GM18861 (cell line): Measurements from ENCODE around the gene SMYD1.

Source experiments
- ATAC-seq: cut with Tn5 transposase; IDR thresholded peaks from one replicate; pipeline ENCODE4 v1.9.1; 2021; ENCODE audit not compliant: unreplicated experiment

The SMYD1 gene

DNA sequence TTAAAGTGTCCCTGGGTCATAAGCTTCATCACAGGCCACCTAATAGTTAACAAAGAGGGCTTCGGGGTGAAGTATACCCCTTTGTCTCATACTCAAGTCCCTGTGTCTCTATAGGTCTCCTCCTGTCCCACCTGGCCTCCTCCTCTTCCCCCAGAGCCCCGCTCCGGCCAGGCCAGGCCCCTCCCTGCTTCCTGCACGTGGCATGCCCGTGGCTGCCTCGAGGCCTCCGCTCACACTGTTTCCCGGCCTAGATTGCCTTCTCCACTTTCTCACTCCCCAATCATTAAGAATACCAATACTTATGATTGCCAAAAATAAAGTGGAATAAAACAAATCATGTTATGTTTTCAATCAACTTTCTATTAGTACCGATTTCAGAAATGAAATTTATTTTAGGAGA, 18.8 kb downstream of the SMYD1 start:
- no peak for ATAC-seq

- no peak for ATAC-seq
Measured at GRCh38 chr2:88087073-88087472, 19.4 kb downstream of the SMYD1 start.

- ATAC-seq = no peak
Measured at GRCh38 chr2:88087763-88088162, 20.1 kb downstream of the SMYD1 start.

DNA sequence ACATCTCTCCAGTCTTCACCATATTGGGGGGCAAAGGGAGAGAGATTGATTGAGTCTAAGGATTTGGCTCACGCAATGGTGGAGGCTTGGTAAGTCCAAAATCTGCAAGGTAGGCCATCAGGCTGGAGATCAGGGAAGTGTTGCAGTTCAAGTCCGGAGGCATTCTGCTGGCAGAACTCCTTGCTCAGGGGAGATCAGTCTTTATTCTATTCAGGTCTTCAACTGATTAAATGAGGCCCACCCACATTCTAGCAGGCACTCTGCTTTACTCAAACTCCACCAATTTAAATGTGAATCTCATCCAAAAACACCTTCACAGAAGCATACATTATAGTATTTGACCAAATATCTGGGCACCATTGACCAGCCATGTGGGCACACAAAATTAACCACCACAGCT, 21.4 kb downstream of the SMYD1 start:
- ATAC-seq = no peak

- no peak for ATAC-seq
Measured at GRCh38 chr2:88090446-88091283, 23.0 kb downstream of the SMYD1 start.

- ATAC-seq = no peak
Measured at GRCh38 chr2:88091943-88092342, 24.3 kb downstream of the SMYD1 start.

- ATAC-seq = no peak
Measured at GRCh38 chr2:88092773-88093172, 25.1 kb downstream of the SMYD1 start.

DNA sequence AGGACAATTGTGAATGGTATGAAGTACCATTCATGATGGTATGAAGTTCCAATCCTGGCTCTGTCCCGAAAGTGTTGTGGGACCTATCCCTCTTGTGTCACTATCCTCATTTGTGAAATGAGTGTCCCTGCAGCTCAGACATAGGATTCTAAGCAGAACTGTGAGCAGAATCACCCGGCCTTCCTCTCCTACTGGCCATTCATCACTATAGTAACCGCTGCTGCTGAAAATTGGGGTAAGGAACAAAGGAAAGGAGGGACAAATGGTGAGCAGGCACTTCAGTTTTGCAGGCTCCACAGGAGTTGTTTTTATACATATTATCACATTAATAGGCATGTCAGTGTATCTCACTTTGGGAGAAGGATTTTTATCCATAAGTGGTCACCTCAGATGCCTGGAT, 27.4 kb downstream of the SMYD1 start:
- ATAC-seq = no peak

DNA sequence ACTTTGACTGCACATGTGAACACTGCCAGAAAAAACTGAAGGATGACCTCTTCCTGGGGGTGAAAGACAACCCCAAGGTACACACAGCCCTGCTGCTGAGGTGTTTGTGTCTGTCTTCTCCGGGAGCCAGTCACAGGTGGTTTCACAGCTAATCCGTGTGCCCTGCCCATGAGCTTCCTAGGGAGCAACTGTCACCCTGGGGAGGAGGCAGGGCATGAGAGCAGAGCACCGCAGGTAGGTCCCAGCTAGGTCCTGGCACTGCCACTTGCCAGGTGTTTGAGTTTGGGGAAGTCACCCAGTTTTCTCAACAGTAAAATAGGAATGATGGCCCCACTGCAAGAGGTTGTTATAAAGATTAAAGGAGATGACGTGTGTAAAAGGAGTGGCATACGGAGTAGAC, 29.1 kb downstream of the SMYD1 start:
- ATAC-seq = no peak

DNA sequence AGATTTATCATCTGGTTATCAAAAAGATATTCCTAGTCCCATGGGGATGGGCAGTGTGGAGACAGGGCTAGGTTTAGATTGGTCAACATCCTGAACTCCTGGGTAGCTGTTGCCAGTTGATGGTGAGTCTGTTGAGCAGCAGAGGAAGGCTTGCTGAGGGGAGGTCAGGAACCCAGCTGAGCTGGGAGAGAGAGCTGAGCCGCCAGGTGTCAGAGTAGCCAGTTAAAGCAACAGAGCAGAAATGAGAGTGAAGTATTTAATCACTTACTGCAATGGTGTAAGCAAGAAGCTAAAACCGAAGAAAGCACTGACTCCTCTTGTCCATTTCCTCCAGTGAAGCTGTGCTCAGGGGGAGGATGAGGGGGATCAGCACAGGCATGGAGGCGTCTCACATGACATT, 29.6 kb downstream of the SMYD1 start:
- ATAC-seq = no peak

DNA sequence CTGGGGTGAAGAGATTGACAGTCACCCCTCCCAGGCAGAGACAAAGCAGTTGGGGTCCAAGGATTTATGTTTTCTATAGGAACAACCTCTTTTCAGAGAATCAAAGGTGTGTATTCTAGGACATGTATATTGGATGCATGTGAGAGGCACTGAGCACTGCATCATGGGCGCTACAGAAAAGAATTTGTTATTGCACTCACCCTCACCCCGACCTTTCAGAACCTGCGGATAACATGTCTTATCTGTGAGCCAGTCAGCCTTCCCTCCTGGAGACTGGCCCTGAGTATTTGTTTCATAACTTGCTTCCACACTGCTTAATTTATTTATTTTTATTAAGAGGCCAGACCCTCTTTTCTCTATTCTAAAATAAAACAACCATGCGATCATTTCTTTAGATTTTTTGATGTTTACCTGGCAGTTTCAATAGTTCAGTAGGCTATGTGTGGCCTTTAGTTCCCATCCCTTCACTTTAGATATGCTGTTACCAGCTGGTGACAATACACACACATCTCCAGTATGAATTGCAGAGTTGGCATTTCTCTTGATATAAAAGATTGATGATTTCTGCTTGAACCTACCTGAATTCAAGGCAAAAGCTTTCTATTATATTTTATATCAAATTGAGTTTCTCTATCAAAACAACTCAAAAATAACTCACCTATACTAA, 30.4 kb downstream of the SMYD1 start:
- no peak for ATAC-seq

- ATAC-seq = no peak
Measured at GRCh38 chr2:88098558-88098900, 30.9 kb downstream of the SMYD1 start.

DNA sequence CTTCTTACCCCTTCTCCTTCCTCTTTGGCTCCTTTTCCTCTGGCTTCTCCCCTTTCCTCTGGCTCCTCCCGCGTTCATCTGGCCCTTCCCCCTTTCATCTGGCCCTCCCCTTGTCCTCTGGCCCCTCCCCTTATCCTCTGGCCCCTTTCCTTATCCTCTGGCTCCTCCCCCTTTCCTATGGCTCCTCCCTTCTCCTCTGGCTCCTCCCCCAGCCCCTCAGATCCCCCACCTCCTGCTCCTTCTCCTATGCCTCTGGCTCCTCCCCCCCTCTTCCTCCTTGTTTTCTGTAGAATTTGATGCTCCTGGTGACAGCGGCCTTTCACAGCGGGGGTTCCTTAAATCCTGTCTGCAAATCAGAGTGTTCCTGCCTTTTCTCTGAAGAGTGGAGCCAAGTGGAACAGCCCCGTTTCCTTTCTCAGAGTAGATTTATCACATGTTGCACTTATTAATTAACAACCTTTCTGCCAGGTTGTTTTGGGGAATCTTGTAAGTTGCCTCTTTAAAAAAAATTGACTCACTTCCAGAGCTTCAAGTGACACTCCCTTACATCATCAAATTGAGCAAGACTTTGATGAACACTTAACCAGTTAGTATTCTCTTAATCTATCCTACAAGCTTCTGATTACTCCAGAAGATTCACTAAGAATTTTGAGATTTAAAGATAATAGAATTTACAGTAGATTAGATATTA, 32.3 kb downstream of the SMYD1 start:
- no peak for ATAC-seq

- no peak for ATAC-seq
Measured at GRCh38 chr2:88100489-88100858, 32.8 kb downstream of the SMYD1 start.

DNA sequence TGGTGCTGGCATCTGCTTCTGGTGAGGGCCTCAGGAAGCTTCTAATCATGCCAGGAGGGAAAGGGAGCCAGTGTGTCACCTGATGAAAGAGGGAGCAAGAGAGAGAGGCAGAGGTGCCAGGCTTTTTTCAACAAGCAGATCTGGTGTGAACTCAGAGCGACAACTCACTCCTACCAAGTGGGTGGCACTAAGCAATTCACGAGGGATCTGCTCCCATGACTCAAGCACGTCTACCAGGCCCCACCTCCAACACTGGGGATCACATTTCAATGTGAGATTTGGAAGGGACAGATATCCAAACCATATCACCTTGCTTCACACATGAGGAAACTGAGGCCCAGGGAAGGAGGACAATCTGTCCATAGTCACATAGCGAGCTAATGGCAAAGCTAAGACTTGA, 41.2 kb downstream of the SMYD1 start:
- ATAC-seq = no peak

DNA sequence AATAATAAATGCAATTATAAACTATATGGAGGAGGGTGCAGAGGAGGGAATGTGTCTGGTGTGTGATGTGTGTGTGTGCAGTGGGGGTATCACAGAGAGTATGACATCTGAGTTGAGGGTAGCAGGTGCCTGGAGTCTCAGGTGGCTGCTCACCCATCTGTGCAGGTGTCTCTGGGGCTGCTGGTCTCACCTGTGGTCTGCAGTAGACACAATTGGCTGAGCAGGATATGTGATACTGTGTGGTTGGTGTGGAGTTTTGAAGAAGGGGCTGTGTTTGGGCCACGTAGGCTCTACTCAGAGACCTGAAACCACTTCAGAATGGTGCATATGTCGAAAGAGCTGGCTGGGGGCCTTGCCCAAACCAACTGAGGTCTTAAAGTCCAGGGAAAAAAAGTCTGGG, 43.2 kb downstream of the SMYD1 start:
- no peak for ATAC-seq

GRCh38 chr2:88113069-88113468, 45.4 kb downstream of the SMYD1 start:
- ATAC-seq = no peak

DNA sequence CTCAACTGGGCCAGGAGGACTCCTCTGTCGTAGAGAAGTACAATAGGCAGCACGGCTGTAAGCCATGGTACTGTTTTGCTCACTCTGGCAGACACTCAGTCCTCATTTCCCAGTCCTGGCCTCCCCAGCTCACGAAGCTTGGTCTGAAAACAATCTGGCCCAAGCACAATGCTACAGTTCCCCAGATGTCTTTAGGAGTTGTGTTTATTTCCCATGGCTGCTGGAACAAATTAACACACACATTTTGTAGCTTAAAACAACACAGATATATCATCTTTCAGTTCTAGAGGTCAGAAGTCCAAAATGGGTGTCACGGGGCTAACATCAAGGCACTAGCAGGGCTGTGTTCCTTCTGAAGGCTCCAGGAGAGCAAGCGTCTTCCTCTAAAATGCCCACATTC, 47.3 kb downstream of the SMYD1 start:
- ATAC-seq = no peak

DNA sequence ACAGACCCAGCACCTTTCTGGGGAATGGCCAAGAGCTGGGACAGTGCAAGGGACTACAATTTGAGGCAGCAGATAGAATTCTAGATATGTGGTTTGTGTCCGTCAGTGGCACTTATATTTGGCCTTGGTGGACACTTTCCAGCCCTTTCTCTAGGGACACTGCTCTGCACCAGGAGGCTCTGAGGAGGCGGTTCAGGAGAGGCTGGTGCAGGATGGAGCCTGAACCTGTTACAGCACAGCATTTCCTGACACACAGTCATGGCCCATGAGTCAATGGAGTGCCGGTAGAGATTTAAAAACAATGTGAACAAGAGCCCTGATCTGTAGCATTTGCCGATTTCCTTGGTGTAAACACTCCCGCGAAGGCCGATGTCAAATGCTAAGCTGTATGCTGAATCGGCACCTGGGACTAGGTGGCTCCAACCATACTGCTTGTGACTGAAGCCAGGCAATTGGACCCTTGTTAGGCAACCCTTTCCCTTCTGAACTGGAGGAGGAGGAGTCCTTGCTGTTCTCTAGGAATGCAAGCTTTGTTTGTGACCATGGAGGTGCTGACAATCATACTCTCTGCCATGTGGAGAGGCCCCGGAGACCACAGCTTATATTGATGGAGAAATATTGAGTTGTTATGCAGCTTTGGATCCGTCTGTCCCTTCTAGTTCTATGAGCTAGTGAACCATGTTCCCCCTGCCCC, 48.3 kb downstream of the SMYD1 start:
- ATAC-seq = no peak

DNA sequence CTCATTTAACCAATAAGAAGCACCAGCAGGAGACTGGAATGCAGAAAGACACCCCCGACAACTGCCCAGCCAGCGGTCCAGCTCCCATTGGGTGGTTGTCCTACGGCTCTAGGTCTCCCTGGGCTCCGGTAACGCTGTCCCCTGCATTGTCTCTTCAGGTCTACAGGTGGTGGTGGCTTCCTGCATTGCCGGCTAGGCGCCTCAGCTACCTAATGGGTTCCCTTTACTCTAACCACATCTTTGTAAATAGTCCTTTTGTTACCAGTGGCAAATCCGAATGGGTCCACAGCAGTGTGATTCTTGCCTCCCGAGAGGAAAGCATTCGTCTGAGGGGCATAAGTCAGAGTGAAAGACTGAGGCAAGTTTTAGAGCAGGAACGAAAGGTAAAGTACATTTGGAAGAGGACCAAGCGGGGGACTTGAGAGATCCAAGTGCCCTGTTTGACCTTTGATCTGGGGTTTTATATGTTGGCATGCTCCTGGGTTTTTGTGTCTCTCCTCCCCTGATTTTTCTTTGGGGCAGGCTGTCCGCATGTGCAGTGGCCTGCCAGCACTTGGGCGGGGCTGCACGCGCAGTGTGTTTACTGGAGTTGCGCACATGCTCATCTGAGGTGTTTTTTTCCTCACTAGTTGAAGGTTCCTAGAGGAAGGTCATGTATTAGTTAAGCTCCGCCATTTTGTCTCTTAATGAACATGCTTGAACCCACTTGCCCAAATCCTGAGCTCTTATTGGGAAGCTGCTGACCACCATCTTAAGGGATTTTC, 49.2 kb downstream of the SMYD1 start:
- ATAC-seq = no peak

GRCh38 chr2:88117973-88118372, 50.3 kb downstream of the SMYD1 start:
- no peak for ATAC-seq
